ENCODE measurements around the gene NAT16.
A peak's percentile ranks its signal among the peaks of the same experiment; 100 is the strongest.
"Not testable (repeated sequence)": the region's sequence is repeated elsewhere in the genome, so short reads cannot be mapped to it uniquely, and the experiment has no call there.

The NAT16 gene

GRCh38 chr7:101134399-101134980 lies 45.6 kb downstream of the NAT16 start:
- Histone ChIP-seq H3K9ac (ENCODE audit: low read length) (no peak overlapping the region), H3K4me3 (ENCODE audit: low read length) (peak overlapping the region; percentile 9; the same call in 1 of the 2 replicates), H3K27me3 (ENCODE audit: low read depth, low read length) (peaks cover 9% of the 10 kb centered on the region; the same call in 1 of the 2 replicates), H2AFZ (ENCODE audit: low read depth, low read length) (no peak overlapping the region), H3K27ac (ENCODE audit: low read length) (no peak overlapping the region), H4K20me1 (ENCODE audit: insufficient read depth, low read length) (no peaks in the 10 kb centered on the region), H3K9me3 (ENCODE audit: insufficient read depth, low read length) (no peaks in the 10 kb centered on the region), H3K79me2 (ENCODE audit: low read length) (no peaks in the 10 kb centered on the region), H3K4me2 (ENCODE audit: low read length) (peak overlapping the region; percentile 42), H3K4me1 (ENCODE audit: low read length) (peaks cover 17% of the 10 kb centered on the region), H3K36me3 (replicated peaks; ENCODE audit: low read depth, low read length) (no peaks in the 10 kb centered on the region)
- TF ChIP-seq EZH2phosphoT487 (IDR thresholded peaks at IDR 0.05; ENCODE audit: low read depth), result no peak
- no peak for TF ChIP-seq CTCF (IDR thresholded peaks at IDR 0.05; ENCODE audit: low read depth, low read length)

GRCh38 chr7:101133621-101134398 lies 46.3 kb downstream of the NAT16 start:
- Histone ChIP-seq H3K27me3 (ENCODE audit: low read depth, low read length) (peaks cover 9% of the 10 kb centered on the region; the same call in 1 of the 2 replicates), H3K27ac (ENCODE audit: low read length) (no peak overlapping the region)

GRCh38 chr7:101132626-101133600 lies 47.2 kb downstream of the NAT16 start:
- H3K9ac ChIP-seq (ENCODE audit: low read length); H3K4me3 ChIP-seq (ENCODE audit: low read length); H3K27ac ChIP-seq (ENCODE audit: low read length); H3K4me2 ChIP-seq (ENCODE audit: low read length); H3K27me3 ChIP-seq (ENCODE audit: low read depth, low read length); H4K20me1 ChIP-seq (ENCODE audit: insufficient read depth, low read length); H2AFZ ChIP-seq (ENCODE audit: low read depth, low read length); H3K9me3 ChIP-seq (ENCODE audit: insufficient read depth, low read length); H3K36me3 ChIP-seq (replicated peaks; ENCODE audit: low read depth, low read length); H3K79me2 ChIP-seq (ENCODE audit: low read length): not testable (repeated sequence)
- peaks cover 15% of the 10 kb centered on the region for H3K4me1 ChIP-seq (ENCODE audit: low read length)

More at GRCh38 chr7:101133621-101134398, 46.3 kb downstream of the NAT16 start:
- no peak overlapping the region for H2AFZ ChIP-seq (ENCODE audit: low read depth, low read length)
- peaks cover 17% of the 10 kb centered on the region for H3K4me1 ChIP-seq (ENCODE audit: low read length)
- TF ChIP-seq CTCF (IDR thresholded peaks at IDR 0.05; ENCODE audit: low read depth, low read length), result no peak
- no peak for TF ChIP-seq EZH2phosphoT487 (IDR thresholded peaks at IDR 0.05; ENCODE audit: low read depth)
- H3K9ac ChIP-seq (ENCODE audit: low read length), result no peak overlapping the region
- H3K36me3 ChIP-seq (replicated peaks; ENCODE audit: low read depth, low read length), result no peaks in the 10 kb centered on the region
- H4K20me1 ChIP-seq (ENCODE audit: insufficient read depth, low read length), result no peaks in the 10 kb centered on the region
- peak overlapping the region; percentile 42 for H3K4me2 ChIP-seq (ENCODE audit: low read length)
- H3K9me3 ChIP-seq (ENCODE audit: insufficient read depth, low read length), result no peaks in the 10 kb centered on the region
- H3K4me3 ChIP-seq (ENCODE audit: low read length), result peak overlapping the region; percentile 9; the same call in 1 of the 2 replicates
- H3K79me2 ChIP-seq (ENCODE audit: low read length), result no peaks in the 10 kb centered on the region

GRCh38 chr7:101129603-101130117 lies 50.4 kb downstream of the NAT16 start:
- H3K9me3 ChIP-seq (ENCODE audit: insufficient read depth, low read length), result no peaks in the 10 kb centered on the region
- no peaks in the 10 kb centered on the region for H3K79me2 ChIP-seq (ENCODE audit: low read length)
- no peak overlapping the region for H3K27ac ChIP-seq (ENCODE audit: low read length)
- H3K4me3 ChIP-seq (ENCODE audit: low read length), result no peak overlapping the region
- TF ChIP-seq CTCF (IDR thresholded peaks at IDR 0.05; ENCODE audit: low read depth, low read length), result no peak
- no peak for TF ChIP-seq EZH2phosphoT487 (IDR thresholded peaks at IDR 0.05; ENCODE audit: low read depth)
- H3K4me1 ChIP-seq (ENCODE audit: low read length), result peaks cover 9% of the 10 kb centered on the region
- no peak overlapping the region for H2AFZ ChIP-seq (ENCODE audit: low read depth, low read length)
- no peaks in the 10 kb centered on the region for H4K20me1 ChIP-seq (ENCODE audit: insufficient read depth, low read length)
- H3K27me3 ChIP-seq (ENCODE audit: low read depth, low read length), result peaks cover 3% of the 10 kb centered on the region; the same call in 1 of the 2 replicates
- H3K36me3 ChIP-seq (replicated peaks; ENCODE audit: low read depth, low read length), result no peaks in the 10 kb centered on the region
- no peak overlapping the region for H3K9ac ChIP-seq (ENCODE audit: low read length)
- H3K4me2 ChIP-seq (ENCODE audit: low read length), result no peak overlapping the region

Data from OCI-LY3 (cell line).